Ascending aorta (tissue), 2 donors: ENCODE data around the gene KRTAP5-3. TPM values are rescaled to one million over a fixed set of nuclear protein-coding genes. Genes with fewer than 3 reads are reported as not detected.
A peak's percentile ranks its signal among the peaks of the same experiment; 100 is the strongest.

Experiments
- DNase-seq, 2 donors: peaks; one replicate each; pipeline ENCODE4 v3.0.0-alpha.2; 2019; ENCODE audit warnings: low spot score in 2 of 2
- H3K27ac ChIP-seq, 2 donors: fragments of 200-600 bp; sonication (generic); one replicate each; pipeline ENCODE4 v1.5.1; 2016 to 2017; ENCODE audit warnings: mild to moderate bottlenecking in 1 of 2
- H3K27me3 ChIP-seq: fragments of 200-600 bp; sonication (generic); one replicate; pipeline ENCODE4 v1.5.1; 2017
- H3K36me3 ChIP-seq, 2 donors: fragments of 200-600 bp; sonication (generic); one replicate each; pipeline ENCODE4 v1.5.1; 2016
- H3K4me1 ChIP-seq, 2 donors: fragments of 200-600 bp; sonication (generic); one replicate each; pipeline ENCODE4 v1.5.1; 2016 to 2017; ENCODE audit warnings: mild to moderate bottlenecking in 1 of 2
- H3K4me3 ChIP-seq, 2 donors: fragments of 200-600 bp; sonication (generic); one replicate each; pipeline ENCODE4 v1.5.1; 2016 to 2017; ENCODE audit warnings: mild to moderate bottlenecking in 1 of 2
- H3K9me3 ChIP-seq, 2 donors: fragments of 200-600 bp; sonication (generic); one replicate each; pipeline ENCODE4 v1.5.1; 2016
- CTCF ChIP-seq, 3 experiments: fragments of 200-600 bp in 2 of 3; fragments of 450-650 bp in 1 of 3; sonication (generic) in 2 of 3; IDR thresholded peaks; one replicate each; pipeline ENCODE4 v1.5.1; 2016 to 2019; ENCODE audit warnings: antibody characterized with exemption in 3 of 3, mild to moderate bottlenecking in 1 of 3, moderate library complexity in 1 of 3
- intact Hi-C: fragments of 100-400 bp; cut with DNase I; formaldehyde crosslinking; loops from one replicate; pipeline ENCODE4 v1.15.1; 2023
- total RNA-seq: library from RNA; depleted of rRNA; stranded (reverse); fragments of >200 nt; gene quantifications from one replicate; pipeline ENCODE4 v1.1.0, GENCODE V29; 2016

Gene KRTAP5-3
- total RNA-seq, 1 donor from 2014 or later, result not detected

- no peaks in the 10 kb centered on the region for H3K9me3 ChIP-seq
- DNase-seq, result peak in 1 of 2 donors; percentile 34
- no peaks in the 10 kb centered on the region for H3K36me3 ChIP-seq
- no peaks in the 10 kb centered on the region for H3K27me3 ChIP-seq
- intact Hi-C loops, result no loop called here
- H3K4me1 ChIP-seq, result no peaks in the 10 kb centered on the region
- H3K27ac ChIP-seq, result no peak overlapping the region
- TF ChIP-seq CTCF (IDR thresholded peaks at IDR 0.05), result peak; percentile 29 to 76 (median 73)
- H3K4me3 ChIP-seq, result no peak overlapping the region
Measured at GRCh38 chr11:1640076-1640946, 32.0 kb upstream of the KRTAP5-3 start.

GRCh38 chr11:1639666-1640065 lies 31.4 kb upstream of the KRTAP5-3 start:
- intact Hi-C loops, result no loop called here
- peak in 1 of 2 donors; percentile 34 for DNase-seq
- Histone ChIP-seq H3K27ac (no peak overlapping the region), H3K4me3 (no peak overlapping the region), H3K9me3 (no peaks in the 10 kb centered on the region), H3K4me1 (no peaks in the 10 kb centered on the region), H3K27me3 (no peaks in the 10 kb centered on the region), H3K36me3 (no peaks in the 10 kb centered on the region)
- TF ChIP-seq CTCF (IDR thresholded peaks at IDR 0.05), result no peak

- Histone ChIP-seq H3K36me3 (no peaks in the 10 kb centered on the region), H3K27me3 (no peaks in the 10 kb centered on the region), H3K4me1 (no peaks in the 10 kb centered on the region), H3K9me3 (no peaks in the 10 kb centered on the region), H3K4me3 (no peak overlapping the region), H3K27ac (no peak overlapping the region)
- intact Hi-C loops, result no loop called here
- TF ChIP-seq CTCF (IDR thresholded peaks at IDR 0.05), result no peak
- DNase-seq, result no peak
Measured at GRCh38 chr11:1639102-1639620, 30.9 kb upstream of the KRTAP5-3 start.

- no peak overlapping the region for H3K27ac ChIP-seq
- H3K9me3 ChIP-seq, result no peaks in the 10 kb centered on the region
- TF ChIP-seq CTCF (IDR thresholded peaks at IDR 0.05), result no peak
- intact Hi-C loops, result no loop called here
- no peak overlapping the region for H3K4me3 ChIP-seq
- H3K4me1 ChIP-seq, result no peaks in the 10 kb centered on the region
- H3K27me3 ChIP-seq, result no peaks in the 10 kb centered on the region
- H3K36me3 ChIP-seq, result no peaks in the 10 kb centered on the region
- no peak for DNase-seq
Measured at GRCh38 chr11:1638344-1638743, 30.1 kb upstream of the KRTAP5-3 start.

GRCh38 chr11:1637628-1638027 lies 29.4 kb upstream of the KRTAP5-3 start:
- Histone ChIP-seq H3K27ac (no peak overlapping the region), H3K4me3 (no peak overlapping the region), H3K9me3 (no peaks in the 10 kb centered on the region), H3K4me1 (no peaks in the 10 kb centered on the region), H3K27me3 (no peaks in the 10 kb centered on the region), H3K36me3 (no peaks in the 10 kb centered on the region)
- DNase-seq, result no peak
- TF ChIP-seq CTCF (IDR thresholded peaks at IDR 0.05), result no peak
- intact Hi-C loops, result no loop called here
